ENCODE results near the gene SP4.
A peak's percentile ranks its signal among the peaks of the same experiment; 100 is the strongest.

The SP4 gene

GRCh38 chr7:21486511-21486910 lies 58.6 kb downstream of the SP4 start:
- peak; percentile 40 for DNase-seq
- no peak overlapping the region for H2AK5ac ChIP-seq (ENCODE audit: low read length)
- H3K9ac ChIP-seq (ENCODE audit: low read length), result no peak overlapping the region
- no peak overlapping the region for H3K4ac ChIP-seq (ENCODE audit: low read depth, low read length)
- H4K5ac ChIP-seq (ENCODE audit: low read length), result no peak overlapping the region
- no peak overlapping the region for H3K23ac ChIP-seq (ENCODE audit: low read length)
- H3K4me2 ChIP-seq (ENCODE audit: low read length), result no peak overlapping the region
- no peak overlapping the region for H3K18ac ChIP-seq (ENCODE audit: low read length)
- no peak overlapping the region for H3K56ac ChIP-seq (ENCODE audit: low read length)
- no peak overlapping the region for H2BK15ac ChIP-seq (replicated peaks; ENCODE audit: low read depth)
- H4K8ac ChIP-seq (ENCODE audit: low read depth, low read length), result no peak overlapping the region
- no peak overlapping the region for H3K4me3 ChIP-seq (ENCODE audit: low read length)
- H3K79me1 ChIP-seq (ENCODE audit: low read length), result no peaks in the 10 kb centered on the region
- H3K79me2 ChIP-seq (ENCODE audit: control insufficient read depth, insufficient read depth, low read length), result no peaks in the 10 kb centered on the region
- no peaks in the 10 kb centered on the region for H3K27me3 ChIP-seq (ENCODE audit: insufficient read depth, low read length, poor library complexity)
- no peaks in the 10 kb centered on the region for H3K4me1 ChIP-seq (ENCODE audit: control insufficient read depth, low read depth, low read length)
- H3K27ac ChIP-seq (ENCODE audit: low read depth, low read length), result no peak overlapping the region
- no CpG with 5 or more reads among the region's 2 CpGs for WGBS (ENCODE audit: extremely low coverage, insufficient coverage, low lambda C conversion rate)
- no peak overlapping the region for H2BK5ac ChIP-seq (ENCODE audit: low read length)
- no peak overlapping the region for H2BK120ac ChIP-seq (ENCODE audit: low read depth, low read length)
- H3K36me3 ChIP-seq (ENCODE audit: control insufficient read depth, insufficient read depth, low read length), result no peaks in the 10 kb centered on the region

- H3K4me1 ChIP-seq (ENCODE audit: control insufficient read depth, low read depth, low read length), result no peaks in the 10 kb centered on the region
- no peak overlapping the region for H4K5ac ChIP-seq (ENCODE audit: low read length)
- H3K4me2 ChIP-seq (ENCODE audit: low read length), result no peak overlapping the region
- no peak overlapping the region for H2BK120ac ChIP-seq (ENCODE audit: low read depth, low read length)
- H3K9ac ChIP-seq (ENCODE audit: low read length), result no peak overlapping the region
- no peak overlapping the region for H3K56ac ChIP-seq (ENCODE audit: low read length)
- H3K27me3 ChIP-seq (ENCODE audit: insufficient read depth, low read length, poor library complexity), result no peaks in the 10 kb centered on the region
- H3K4me3 ChIP-seq (ENCODE audit: low read length), result no peak overlapping the region
- H3K79me2 ChIP-seq (ENCODE audit: control insufficient read depth, insufficient read depth, low read length), result no peaks in the 10 kb centered on the region
- H2AK5ac ChIP-seq (ENCODE audit: low read length), result no peak overlapping the region
- no peak overlapping the region for H3K27ac ChIP-seq (ENCODE audit: low read depth, low read length)
- H4K8ac ChIP-seq (ENCODE audit: low read depth, low read length), result no peak overlapping the region
- DNase-seq, result no peak
- no peak overlapping the region for H2BK15ac ChIP-seq (replicated peaks; ENCODE audit: low read depth)
- no peak overlapping the region for H3K4ac ChIP-seq (ENCODE audit: low read depth, low read length)
- H3K18ac ChIP-seq (ENCODE audit: low read length), result no peak overlapping the region
- H3K23ac ChIP-seq (ENCODE audit: low read length), result no peak overlapping the region
- H2BK5ac ChIP-seq (ENCODE audit: low read length), result no peak overlapping the region
- no peaks in the 10 kb centered on the region for H3K79me1 ChIP-seq (ENCODE audit: low read length)
- H3K36me3 ChIP-seq (ENCODE audit: control insufficient read depth, insufficient read depth, low read length), result no peaks in the 10 kb centered on the region
Observed at GRCh38 chr7:21495731-21496130, 67.8 kb downstream of the SP4 start.

DNA sequence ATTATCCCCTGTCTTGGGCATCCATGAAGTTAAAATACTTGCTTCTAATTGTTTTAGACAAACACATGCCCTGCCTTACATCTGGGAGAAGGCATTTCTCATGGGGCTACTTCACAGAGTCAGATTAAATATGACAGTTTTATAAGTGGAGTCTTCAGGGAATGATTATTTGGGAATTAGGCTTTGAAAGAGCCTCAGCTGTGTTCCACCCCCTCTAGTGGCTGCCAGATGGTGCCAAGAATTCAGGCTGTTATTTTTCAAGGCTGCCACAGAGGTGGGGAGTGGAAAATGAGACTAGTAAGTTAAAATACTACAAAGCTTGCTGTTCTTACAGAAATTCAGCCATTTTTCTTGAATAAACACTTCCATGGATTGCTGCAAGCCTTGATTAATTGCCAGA lies 69.2 kb downstream of the SP4 start:
- peak; percentile 33 for DNase-seq
- Histone ChIP-seq H3K56ac (ENCODE audit: low read length) (no peak overlapping the region), H2AK5ac (ENCODE audit: low read length) (no peak overlapping the region), H4K5ac (ENCODE audit: low read length) (no peak overlapping the region), H3K4me1 (ENCODE audit: control insufficient read depth, low read depth, low read length) (no peaks in the 10 kb centered on the region), H2BK5ac (ENCODE audit: low read length) (no peak overlapping the region), H3K27me3 (ENCODE audit: insufficient read depth, low read length, poor library complexity) (no peaks in the 10 kb centered on the region), H4K8ac (ENCODE audit: low read depth, low read length) (no peak overlapping the region), H3K79me2 (ENCODE audit: control insufficient read depth, insufficient read depth, low read length) (no peaks in the 10 kb centered on the region), H2BK15ac (replicated peaks; ENCODE audit: low read depth) (no peak overlapping the region), H3K18ac (ENCODE audit: low read length) (no peak overlapping the region), H3K27ac (ENCODE audit: low read depth, low read length) (no peak overlapping the region), H3K79me1 (ENCODE audit: low read length) (no peaks in the 10 kb centered on the region), H3K4ac (ENCODE audit: low read depth, low read length) (no peak overlapping the region), H2BK120ac (ENCODE audit: low read depth, low read length) (no peak overlapping the region), H3K9ac (ENCODE audit: low read length) (no peak overlapping the region), H3K23ac (ENCODE audit: low read length) (no peak overlapping the region), H3K4me2 (ENCODE audit: low read length) (no peak overlapping the region), H3K4me3 (ENCODE audit: low read length) (no peak overlapping the region), H3K36me3 (ENCODE audit: control insufficient read depth, insufficient read depth, low read length) (no peaks in the 10 kb centered on the region)

DNA sequence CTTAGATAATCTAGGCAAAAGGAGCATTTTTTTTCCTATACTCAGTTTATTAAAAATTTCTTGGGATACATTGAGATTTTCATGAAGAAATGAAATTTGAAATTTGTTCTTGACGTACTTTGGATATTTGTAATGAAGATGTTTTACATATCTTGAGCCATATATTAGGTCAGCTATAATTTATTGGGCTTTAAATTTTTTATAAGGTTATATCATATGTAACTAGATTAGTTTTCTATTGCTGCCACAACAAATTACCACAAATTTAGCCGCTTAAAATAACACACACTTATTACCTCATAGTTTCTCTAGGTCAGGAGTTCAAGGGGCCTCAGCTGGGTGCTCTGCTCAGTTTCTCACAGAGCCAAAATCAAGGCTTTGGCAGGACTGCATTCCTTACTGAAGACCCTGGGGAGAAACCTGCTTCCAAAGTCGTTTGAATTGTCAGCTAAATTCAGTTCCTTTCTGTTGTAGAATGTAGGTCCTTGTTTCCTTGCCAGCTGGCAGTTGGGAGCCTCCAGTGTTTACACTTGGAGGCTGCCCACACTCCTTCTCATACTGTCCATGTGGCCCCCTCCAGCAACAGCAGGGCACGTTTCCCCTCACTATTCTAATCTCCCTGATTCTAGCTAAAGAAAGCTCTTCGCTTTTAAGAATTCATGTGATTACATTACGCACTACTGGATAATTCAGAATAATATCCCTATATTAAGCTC lies 72.4 kb downstream of the SP4 start:
- no peak overlapping the region for H4K5ac ChIP-seq (ENCODE audit: low read length)

DNA sequence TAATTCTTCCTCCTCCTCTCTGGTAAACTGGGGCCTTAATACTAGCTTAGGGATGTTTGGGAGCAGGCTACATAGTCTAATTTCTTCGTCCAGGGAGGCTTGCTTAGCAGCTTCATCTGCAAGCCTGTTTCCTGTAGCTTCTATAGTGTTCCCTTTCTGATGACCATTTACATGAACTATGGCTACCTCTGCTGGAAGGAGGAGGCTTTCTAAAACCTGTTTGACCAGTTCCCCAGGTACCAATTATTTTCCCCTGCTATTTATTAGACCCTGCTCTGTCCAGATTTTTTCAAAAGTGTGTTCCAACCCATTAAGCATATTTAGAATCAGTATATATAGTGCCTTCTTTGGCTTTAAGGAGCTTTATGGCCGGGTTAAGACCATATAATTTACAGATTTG lies 76.1 kb downstream of the SP4 start:
- Histone ChIP-seq H3K23ac (ENCODE audit: low read length) (no peak overlapping the region), H3K4me1 (ENCODE audit: control insufficient read depth, low read depth, low read length) (no peaks in the 10 kb centered on the region), H3K27ac (ENCODE audit: low read depth, low read length) (no peak overlapping the region), H4K8ac (ENCODE audit: low read depth, low read length) (no peak overlapping the region), H3K56ac (ENCODE audit: low read length) (no peak overlapping the region), H3K79me1 (ENCODE audit: low read length) (no peaks in the 10 kb centered on the region), H3K18ac (ENCODE audit: low read length) (no peak overlapping the region), H3K79me2 (ENCODE audit: control insufficient read depth, insufficient read depth, low read length) (no peaks in the 10 kb centered on the region), H3K4me3 (ENCODE audit: low read length) (no peak overlapping the region), H3K9ac (ENCODE audit: low read length) (no peak overlapping the region), H3K27me3 (ENCODE audit: insufficient read depth, low read length, poor library complexity) (no peaks in the 10 kb centered on the region), H4K5ac (ENCODE audit: low read length) (no peak overlapping the region), H2BK5ac (ENCODE audit: low read length) (no peak overlapping the region), H3K4me2 (ENCODE audit: low read length) (no peak overlapping the region), H2BK120ac (ENCODE audit: low read depth, low read length) (no peak overlapping the region), H2AK5ac (ENCODE audit: low read length) (no peak overlapping the region), H3K4ac (ENCODE audit: low read depth, low read length) (no peak overlapping the region), H2BK15ac (replicated peaks; ENCODE audit: low read depth) (no peak overlapping the region), H3K36me3 (ENCODE audit: control insufficient read depth, insufficient read depth, low read length) (no peaks in the 10 kb centered on the region)
- peak; percentile 38 for DNase-seq
- WGBS (ENCODE audit: extremely low coverage, insufficient coverage, low lambda C conversion rate), result no CpG with 5 or more reads among the region's 2 CpGs

More for the DNA sequence above, 72.4 kb downstream of the SP4 start:
- Histone ChIP-seq H2BK120ac (ENCODE audit: low read depth, low read length) (no peak overlapping the region), H3K27me3 (ENCODE audit: insufficient read depth, low read length, poor library complexity) (no peaks in the 10 kb centered on the region), H3K23ac (ENCODE audit: low read length) (no peak overlapping the region), H3K9ac (ENCODE audit: low read length) (no peak overlapping the region), H3K4me3 (ENCODE audit: low read length) (no peak overlapping the region), H3K4me2 (ENCODE audit: low read length) (no peak overlapping the region), H3K4me1 (ENCODE audit: control insufficient read depth, low read depth, low read length) (no peaks in the 10 kb centered on the region), H4K8ac (ENCODE audit: low read depth, low read length) (no peak overlapping the region), H3K27ac (ENCODE audit: low read depth, low read length) (no peak overlapping the region), H2AK5ac (ENCODE audit: low read length) (no peak overlapping the region), H3K79me2 (ENCODE audit: control insufficient read depth, insufficient read depth, low read length) (no peaks in the 10 kb centered on the region), H3K18ac (ENCODE audit: low read length) (no peak overlapping the region), H3K4ac (ENCODE audit: low read depth, low read length) (no peak overlapping the region), H2BK15ac (replicated peaks; ENCODE audit: low read depth) (no peak overlapping the region), H3K56ac (ENCODE audit: low read length) (no peak overlapping the region), H2BK5ac (ENCODE audit: low read length) (no peak overlapping the region), H3K36me3 (ENCODE audit: control insufficient read depth, insufficient read depth, low read length) (no peaks in the 10 kb centered on the region), H3K79me1 (ENCODE audit: low read length) (no peaks in the 10 kb centered on the region)
- 100% methylated on average over 1 of the region's 6 CpGs for WGBS (ENCODE audit: extremely low coverage, insufficient coverage, low lambda C conversion rate)
- no peak for DNase-seq

GRCh38 chr7:21507627-21508343 lies 79.9 kb downstream of the SP4 start:
- no CpG with 5 or more reads among the region's 8 CpGs for WGBS (ENCODE audit: extremely low coverage, insufficient coverage, low lambda C conversion rate)
- no peaks in the 10 kb centered on the region for H3K4me1 ChIP-seq (ENCODE audit: control insufficient read depth, low read depth, low read length)
- no peak overlapping the region for H3K23ac ChIP-seq (ENCODE audit: low read length)
- H3K9ac ChIP-seq (ENCODE audit: low read length), result no peak overlapping the region
- H3K79me1 ChIP-seq (ENCODE audit: low read length), result no peaks in the 10 kb centered on the region
- no peaks in the 10 kb centered on the region for H3K27me3 ChIP-seq (ENCODE audit: insufficient read depth, low read length, poor library complexity)
- H3K4ac ChIP-seq (ENCODE audit: low read depth, low read length), result no peak overlapping the region
- no peak overlapping the region for H4K5ac ChIP-seq (ENCODE audit: low read length)
- H3K4me3 ChIP-seq (ENCODE audit: low read length), result no peak overlapping the region
- H3K4me2 ChIP-seq (ENCODE audit: low read length), result no peak overlapping the region
- no peak overlapping the region for H2AK5ac ChIP-seq (ENCODE audit: low read length)
- H2BK15ac ChIP-seq (replicated peaks; ENCODE audit: low read depth), result no peak overlapping the region
- H2BK120ac ChIP-seq (ENCODE audit: low read depth, low read length), result no peak overlapping the region
- H3K36me3 ChIP-seq (ENCODE audit: control insufficient read depth, insufficient read depth, low read length), result no peaks in the 10 kb centered on the region
- peak; percentile 65 for DNase-seq
- H4K8ac ChIP-seq (ENCODE audit: low read depth, low read length), result no peak overlapping the region
- H2BK5ac ChIP-seq (ENCODE audit: low read length), result no peak overlapping the region
- no peak overlapping the region for H3K18ac ChIP-seq (ENCODE audit: low read length)
- H3K56ac ChIP-seq (ENCODE audit: low read length), result no peak overlapping the region
- no peaks in the 10 kb centered on the region for H3K79me2 ChIP-seq (ENCODE audit: control insufficient read depth, insufficient read depth, low read length)
- H3K27ac ChIP-seq (ENCODE audit: low read depth, low read length), result no peak overlapping the region
